ENCODE measurements around the gene SFMBT2. TPM values are rescaled to one million over a fixed set of nuclear protein-coding genes. Genes with fewer than 3 reads are reported as not detected.

SFMBT2 gene
- polyA plus RNA-seq, 2 of the 4 experiments (the other 2 are of a cell fraction): 9.6 to 10.2 TPM

- no peak overlapping the region for H3K4me3 ChIP-seq
- H3K9me3 ChIP-seq: no peaks in the 10 kb centered on the region
- 71% methylated on average over 4 of the region's 4 CpGs for WGBS (ENCODE audit: missing lambda C conversion rate)
- FAIRE-seq (no peak), ATAC-seq (no peak), DNase-seq (ENCODE audit: low read depth in 1 of 2, low spot score in 1 of 2) (no peak)
- CTCF ChIA-PET: no interaction called here
- TF ChIP-seq ESRRA (IDR thresholded peaks at IDR 0.05; ENCODE audit: borderline replicate concordance, low read length) (no peak), ZNF302 (CRISPR knock-in tag; IDR thresholded peaks at IDR 0.05) (no peak), HOXB13 (CRISPR knock-in tag; IDR thresholded peaks at IDR 0.05; ENCODE audit: low read depth) (no peak), RFX5 (IDR thresholded peaks at IDR 0.05) (no peak), EP300 (IDR thresholded peaks at IDR 0.05) (no peak), JUN (IDR thresholded peaks at IDR 0.05) (no peak), EHMT2 (IDR thresholded peaks at IDR 0.05; ENCODE audit: low read depth) (no peak), RCOR1 (IDR thresholded peaks at IDR 0.05; ENCODE audit: low read depth, low read length) (no peak), CHD2 (IDR thresholded peaks at IDR 0.05; ENCODE audit: low read length, partially characterized antibody) (no peak), HDAC2 (IDR thresholded peaks at IDR 0.05) (no peak), EHF (CRISPR knock-in tag; IDR thresholded peaks at IDR 0.05) (no peak)
- peaks cover 41% of the 10 kb centered on the region for H3K4me1 ChIP-seq
- peak overlapping the region in 1 of 2 experiments; percentile 48; a peak in 3 of 6 replicates for H3K27ac ChIP-seq
- POLR2A ChIA-PET: no interaction called here
- H3K4me2 ChIP-seq: no peak overlapping the region
Observed at GRCh38 chr10:7405637-7406036, 5.2 kb downstream of the SFMBT2 start.

DNA sequence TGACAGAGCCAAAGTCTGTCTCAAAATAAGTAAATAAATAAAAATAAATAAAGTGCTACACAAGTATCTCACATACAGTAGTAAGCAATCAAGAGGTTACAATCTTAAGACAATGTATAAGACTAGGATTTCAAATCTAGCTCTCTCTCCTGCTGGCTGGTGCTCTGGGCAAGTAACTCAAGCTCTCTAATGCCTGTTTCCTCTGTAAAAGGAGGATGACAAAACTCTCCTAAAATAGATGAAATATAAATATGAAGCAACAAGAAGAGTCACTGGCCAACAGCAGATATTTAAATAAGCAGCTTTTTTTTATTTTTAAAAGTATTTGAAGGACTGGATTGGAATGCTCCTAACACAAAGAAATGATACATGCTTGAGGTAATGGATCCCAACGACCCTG lies 7.2 kb downstream of the SFMBT2 start:
- H3K4me3 ChIP-seq: no peak overlapping the region
- H3K4me2 ChIP-seq: no peak overlapping the region
- TF ChIP-seq FOXS1 (CRISPR knock-in tag; IDR thresholded peaks at IDR 0.05) (no peak), RAD21 (conservative IDR thresholded peaks at IDR 0.05 in 1 of 2, IDR thresholded peaks at IDR 0.05 in 1 of 2) (no peak), CHD2 (IDR thresholded peaks at IDR 0.05; ENCODE audit: low read length, partially characterized antibody) (no peak), CBX2 (IDR thresholded peaks at IDR 0.05; ENCODE audit: borderline replicate concordance, low read depth) (no peak), GATA3 (IDR thresholded peaks at IDR 0.05; ENCODE audit: borderline replicate concordance) (no peak), NFE2L2 (conservative IDR thresholded peaks at IDR 0.05; ENCODE audit: low read length) (no peak), KDM1A (IDR thresholded peaks at IDR 0.05; ENCODE audit: low read depth) (no peak), POLR2A (IDR thresholded peaks at IDR 0.05; ENCODE audit: low read length) (no peak), HEYL (CRISPR knock-in tag; IDR thresholded peaks at IDR 0.05) (no peak)
- TF ChIP-seq, protein P1, sequence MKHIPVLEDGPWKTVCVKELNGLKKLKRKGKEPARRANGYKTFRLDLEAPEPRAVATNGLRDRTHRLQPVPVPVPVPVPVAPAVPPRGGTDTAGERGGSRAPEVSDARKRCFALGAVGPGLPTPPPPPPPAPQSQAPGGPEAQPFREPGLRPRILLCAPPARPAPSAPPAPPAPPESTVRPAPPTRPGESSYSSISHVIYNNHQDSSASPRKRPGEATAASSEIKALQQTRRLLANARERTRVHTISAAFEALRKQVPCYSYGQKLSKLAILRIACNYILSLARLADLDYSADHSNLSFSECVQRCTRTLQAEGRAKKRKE (CRISPR knock-in tag; IDR thresholded peaks at IDR 0.05; ENCODE audit: low read depth): no peak
- TF ChIP-seq, protein P2, sequence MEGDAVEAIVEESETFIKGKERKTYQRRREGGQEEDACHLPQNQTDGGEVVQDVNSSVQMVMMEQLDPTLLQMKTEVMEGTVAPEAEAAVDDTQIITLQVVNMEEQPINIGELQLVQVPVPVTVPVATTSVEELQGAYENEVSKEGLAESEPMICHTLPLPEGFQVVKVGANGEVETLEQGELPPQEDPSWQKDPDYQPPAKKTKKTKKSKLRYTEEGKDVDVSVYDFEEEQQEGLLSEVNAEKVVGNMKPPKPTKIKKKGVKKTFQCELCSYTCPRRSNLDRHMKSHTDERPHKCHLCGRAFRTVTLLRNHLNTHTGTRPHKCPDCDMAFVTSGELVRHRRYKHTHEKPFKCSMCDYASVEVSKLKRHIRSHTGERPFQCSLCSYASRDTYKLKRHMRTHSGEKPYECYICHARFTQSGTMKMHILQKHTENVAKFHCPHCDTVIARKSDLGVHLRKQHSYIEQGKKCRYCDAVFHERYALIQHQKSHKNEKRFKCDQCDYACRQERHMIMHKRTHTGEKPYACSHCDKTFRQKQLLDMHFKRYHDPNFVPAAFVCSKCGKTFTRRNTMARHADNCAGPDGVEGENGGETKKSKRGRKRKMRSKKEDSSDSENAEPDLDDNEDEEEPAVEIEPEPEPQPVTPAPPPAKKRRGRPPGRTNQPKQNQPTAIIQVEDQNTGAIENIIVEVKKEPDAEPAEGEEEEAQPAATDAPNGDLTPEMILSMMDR (IDR thresholded peaks at IDR 0.05): no peak
- FAIRE-seq (no peak), DNase-seq (ENCODE audit: low read depth in 1 of 2, low spot score in 1 of 2) (no peak), ATAC-seq (no peak)
- H3K27ac ChIP-seq: 0 out of 6 replicates have a peak overlapping the region, but pooled peaks of 1 of the 2 experiments have one; percentile 20
- 20% methylated on average over 1 of the region's 1 CpG for WGBS (ENCODE audit: missing lambda C conversion rate)
- H3K4me1 ChIP-seq: peaks cover 45% of the 10 kb centered on the region
- no peaks in the 10 kb centered on the region for H3K9me3 ChIP-seq
- ChIA-PET CTCF (no interaction called here), POLR2A (no interaction called here)

DNA sequence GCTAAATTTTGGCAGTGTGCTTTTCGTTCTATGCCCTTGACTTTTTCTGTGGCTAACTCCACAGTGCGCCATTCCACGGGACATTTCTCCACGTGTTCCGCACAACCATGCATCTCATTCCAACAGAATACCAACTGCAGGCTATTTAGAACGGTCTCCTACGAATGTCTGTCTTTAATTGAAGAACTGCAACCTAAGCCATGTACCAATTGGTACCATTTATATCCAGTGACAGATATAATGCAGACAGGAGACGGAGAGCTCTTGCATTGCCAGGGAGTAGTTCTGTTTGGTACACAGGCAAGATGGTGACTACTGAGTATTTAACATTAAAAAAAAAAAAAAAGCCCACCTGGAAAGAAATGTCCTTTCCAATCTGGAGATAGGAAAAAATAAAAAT lies 9.1 kb downstream of the SFMBT2 start:
- Histone ChIP-seq H3K4me3 (no peak overlapping the region), H3K9me3 (no peaks in the 10 kb centered on the region), H3K27ac (0 out of 6 replicates have a peak overlapping the region, but pooled peaks of 1 of the 2 experiments have one; percentile 16), H3K4me1 (peaks cover 34% of the 10 kb centered on the region), H3K4me2 (no peak overlapping the region)
- DNase-seq (ENCODE audit: low read depth in 1 of 2, low spot score in 1 of 2) (no peak), FAIRE-seq (peak; percentile 13), ATAC-seq (no peak)
- ChIA-PET POLR2A (no interaction called here), CTCF (interaction anchor here (0.5 to 1.4 kb wide), 3 partner anchors 52 to 483 kb away, joined by 3 to 4 read pairs (median 3); no protein-coding TSS in a partner anchor)
- WGBS (ENCODE audit: missing lambda C conversion rate): 83% methylated on average over 8 of the region's 8 CpGs
- TF ChIP-seq HOXB13 (CRISPR knock-in tag; IDR thresholded peaks at IDR 0.05; ENCODE audit: low read depth): no peak
- no peak for TF ChIP-seq MYC (IDR thresholded peaks at IDR 0.05; ENCODE audit: borderline replicate concordance, low read length)
- no peak for TF ChIP-seq SMC3 (IDR thresholded peaks at IDR 0.05)
- TF ChIP-seq CHD4 (IDR thresholded peaks at IDR 0.05; ENCODE audit: borderline replicate concordance): no peak
- no peak for TF ChIP-seq NR3C1 (IDR thresholded peaks at IDR 0.05)
- TF ChIP-seq, protein P2 (IDR thresholded peaks at IDR 0.05): no peak
- TF ChIP-seq PHF8 (IDR thresholded peaks at IDR 0.05; ENCODE audit: borderline replicate concordance, low read depth): no peak
- TF ChIP-seq JUNB (IDR thresholded peaks at IDR 0.05): no peak
- TF ChIP-seq TFCP2L1 (CRISPR knock-in tag; IDR thresholded peaks at IDR 0.05): no peak
- TF ChIP-seq SREBF2 (IDR thresholded peaks at IDR 0.05): no peak
- TF ChIP-seq FOSL2 (IDR thresholded peaks at IDR 0.05): no peak
- no peak for TF ChIP-seq FOSL2 (CRISPR knock-in tag; IDR thresholded peaks at IDR 0.05)
- no peak for TF ChIP-seq TP53 (CRISPR knock-in tag; IDR thresholded peaks at IDR 0.05)
- no peak for TF ChIP-seq CBX2 (IDR thresholded peaks at IDR 0.05; ENCODE audit: borderline replicate concordance, low read depth)
- TF ChIP-seq MAZ (IDR thresholded peaks at IDR 0.05; ENCODE audit: borderline replicate concordance, low read depth, low read length): no peak
